Upper lobe of left lung (tissue), 4 donors: ENCODE results near the gene CCDC136.

Source experiments
- POLR2AphosphoS5 ChIP-seq, 2 donors: sonication (generic); formaldehyde crosslinking; IDR thresholded peaks; one replicate each; pipeline ENCODE4 v1.5.1; 2017; ENCODE audit warnings: antibody characterized with exemption in 2 of 2
- TF ChIP-seq, protein P1 (sequence below), 6 experiments: fragments of 450-650 bp in 4 of 6; fragments of 200-600 bp in 2 of 6; sonication (generic) in 2 of 6; IDR thresholded peaks; one replicate each; pipeline ENCODE4 v1.5.1; 2016 to 2019; ENCODE audit warnings: antibody characterized with exemption in 6 of 6

DNA sequence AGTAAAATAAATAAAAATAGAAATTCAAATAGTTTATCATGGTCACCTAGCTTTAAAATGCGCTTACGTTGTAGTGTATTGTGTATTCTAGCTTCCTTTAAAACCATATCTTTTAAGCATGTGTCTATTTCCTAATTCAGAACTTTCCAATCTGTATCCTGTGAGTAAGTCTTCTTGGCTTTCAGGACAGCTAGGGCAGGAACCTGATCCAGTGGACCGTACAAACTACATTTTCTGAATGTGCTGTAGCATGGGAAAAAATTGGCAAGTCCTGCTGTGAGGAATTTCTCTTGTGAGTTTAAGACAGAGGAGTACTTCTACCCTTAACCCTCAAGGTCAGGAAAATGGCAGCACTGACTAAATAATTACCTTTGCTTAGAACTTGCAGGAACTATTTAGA is 28.2 kb upstream of the CCDC136 start:
- TF ChIP-seq, protein P1, sequence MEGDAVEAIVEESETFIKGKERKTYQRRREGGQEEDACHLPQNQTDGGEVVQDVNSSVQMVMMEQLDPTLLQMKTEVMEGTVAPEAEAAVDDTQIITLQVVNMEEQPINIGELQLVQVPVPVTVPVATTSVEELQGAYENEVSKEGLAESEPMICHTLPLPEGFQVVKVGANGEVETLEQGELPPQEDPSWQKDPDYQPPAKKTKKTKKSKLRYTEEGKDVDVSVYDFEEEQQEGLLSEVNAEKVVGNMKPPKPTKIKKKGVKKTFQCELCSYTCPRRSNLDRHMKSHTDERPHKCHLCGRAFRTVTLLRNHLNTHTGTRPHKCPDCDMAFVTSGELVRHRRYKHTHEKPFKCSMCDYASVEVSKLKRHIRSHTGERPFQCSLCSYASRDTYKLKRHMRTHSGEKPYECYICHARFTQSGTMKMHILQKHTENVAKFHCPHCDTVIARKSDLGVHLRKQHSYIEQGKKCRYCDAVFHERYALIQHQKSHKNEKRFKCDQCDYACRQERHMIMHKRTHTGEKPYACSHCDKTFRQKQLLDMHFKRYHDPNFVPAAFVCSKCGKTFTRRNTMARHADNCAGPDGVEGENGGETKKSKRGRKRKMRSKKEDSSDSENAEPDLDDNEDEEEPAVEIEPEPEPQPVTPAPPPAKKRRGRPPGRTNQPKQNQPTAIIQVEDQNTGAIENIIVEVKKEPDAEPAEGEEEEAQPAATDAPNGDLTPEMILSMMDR (IDR thresholded peaks at IDR 0.05): no peak
- no peak for TF ChIP-seq POLR2AphosphoS5 (IDR thresholded peaks at IDR 0.05)
